B cell (primary cell): Measurements from ENCODE around the gene BAHCC1. TPM values are rescaled to one million over a fixed set of nuclear protein-coding genes. Genes with fewer than 3 reads are reported as not detected.

Experiments used
- ATAC-seq: fragments of 200-7000 bp; cut with Tn5 transposase; one replicate; pipeline ENCODE4 v1.10.0; 2021; ENCODE audit warnings: low read depth, mild to moderate bottlenecking, moderate number of reproducible peaks, moderate library complexity
- CTCF ChIA-PET: fragments of 350-600 bp; sonication (Branson Sonifier 250); formaldehyde crosslinking; loops from one replicate; lab custom pipeline; 2021; ENCODE audit warnings: antibody characterized with exemption, inconsistent platforms; lab: Charles Lee
- POLR2A ChIA-PET: fragments of 350-600 bp; sonication (Branson Sonifier 250); formaldehyde crosslinking; loops from one replicate; lab custom pipeline; 2021; ENCODE audit warnings: antibody characterized with exemption; lab: Charles Lee
- DNase-seq: peaks from one replicate; pipeline ENCODE4 v3.0.0; 2013
- H2AFZ ChIP-seq: 2 replicates; pipeline ENCODE4 v1.6.1; 2012; ENCODE audit warnings: mild to moderate bottlenecking, low read depth, low read length; ENCODE audit not compliant: insufficient read depth, poor library complexity, severe bottlenecking
- H3K27ac ChIP-seq, 2 donors: 1 replicate in 1 of 2; 2 replicates in 1 of 2; pipeline ENCODE4 v1.5.1; 2012 to 2013; ENCODE audit warnings: low read length in 2 of 2, mild to moderate bottlenecking in 2 of 2, moderate library complexity in 1 of 2
- H3K27me3 ChIP-seq, 4 experiments: fragments of 200-600 bp in 1 of 4; sonication (generic) in 1 of 4; replicated peaks in 1 of 4; 1 replicate in 2 of 4; 2 replicates in 2 of 4; pipeline versions ENCODE4 v1.6.1 to v1.7.0; 2013 to 2016; ENCODE audit warnings: low read length in 3 of 4, mild to moderate bottlenecking in 2 of 4, mixed read lengths in 1 of 4, moderate library complexity in 1 of 4; ENCODE audit not compliant: insufficient read depth in 4 of 4, control insufficient read depth in 3 of 4; ENCODE audit errors: control extremely low read depth in 1 of 4
- H3K36me3 ChIP-seq, 2 experiments: replicated peaks in 1 of 2; 1 replicate in 1 of 2; 2 replicates in 1 of 2; pipeline versions ENCODE4 v1.6.1 to v1.7.1; 2013; ENCODE audit warnings: low read length in 1 of 2; ENCODE audit not compliant: insufficient read depth in 2 of 2, control insufficient read depth in 1 of 2; ENCODE audit errors: control extremely low read depth in 1 of 2, extremely low read depth in 1 of 2
- H3K4me1 ChIP-seq, 2 donors: fragments of 200-600 bp in 1 of 2; sonication (generic) in 1 of 2; 1 replicate in 1 of 2; 2 replicates in 1 of 2; pipeline versions ENCODE4 v1.5.1 to v1.6.1; 2013 to 2017; ENCODE audit warnings: low read length in 2 of 2; ENCODE audit not compliant: control insufficient read depth in 2 of 2, insufficient read depth in 2 of 2
- H3K4me2 ChIP-seq: replicated peaks from 2 replicates; pipeline ENCODE3; 2012; ENCODE audit warnings: mild to moderate bottlenecking, low read depth, low read length; ENCODE audit not compliant: poor library complexity, severe bottlenecking
- H3K4me3 ChIP-seq, 5 experiments: fragments of 200-600 bp in 1 of 5; sonication (generic) in 1 of 5; 1 replicate in 3 of 5; 2 replicates in 2 of 5; pipeline versions ENCODE4 v1.5.1 to v1.7.0; 2011 to 2016; ENCODE audit warnings: low read length in 4 of 5, mild to moderate bottlenecking in 4 of 5, low read depth in 2 of 5, control low read depth in 1 of 5, moderate library complexity in 1 of 5; ENCODE audit not compliant: insufficient read depth in 1 of 5; ENCODE audit errors: control extremely low read depth in 1 of 5, extremely low read depth in 1 of 5
- H3K79me2 ChIP-seq: fragments of 200-600 bp; sonication (generic); one replicate; pipeline ENCODE4 v1.6.0; 2016; ENCODE audit warnings: low read length; ENCODE audit not compliant: control insufficient read depth, insufficient read depth
- H3K9ac ChIP-seq: fragments of 200-600 bp; sonication (generic); 2 replicates; pipeline ENCODE4 v1.6.1; 2017; ENCODE audit warnings: mild to moderate bottlenecking, low read length, moderate library complexity
- H3K9me3 ChIP-seq, 3 donors: one replicate each; pipeline versions ENCODE4 v1.6.1 to v1.7.1; 2013; ENCODE audit warnings: low read length in 2 of 3; ENCODE audit not compliant: control insufficient read depth in 2 of 3, insufficient read depth in 1 of 3; ENCODE audit errors: control extremely low read depth in 1 of 3
- H4K20me1 ChIP-seq: 2 replicates; pipeline ENCODE4 v1.6.0; 2012; ENCODE audit warnings: mild to moderate bottlenecking, low read length; ENCODE audit not compliant: insufficient read depth, control insufficient read depth, poor library complexity, severe bottlenecking
- H3K27ac Mint-ChIP-seq: one replicate; pipeline ENCODE4 v1.8.0; 2021; ENCODE audit warnings: mixed read lengths
- H3K27me3 Mint-ChIP-seq: one replicate; pipeline ENCODE4 v1.8.0; 2021; ENCODE audit warnings: mixed read lengths
- H3K4me1 Mint-ChIP-seq: one replicate; pipeline ENCODE4 v1.8.0; 2021; ENCODE audit warnings: mixed read lengths
- H3K4me3 Mint-ChIP-seq: one replicate; pipeline ENCODE4 v1.8.0; 2021; ENCODE audit warnings: mixed read lengths
- H3K9me3 Mint-ChIP-seq: one replicate; pipeline ENCODE4 v1.8.0; 2022; ENCODE audit warnings: mixed read lengths; ENCODE audit not compliant: insufficient read depth
- CTCF ChIP-seq: fragments of 200-600 bp; IDR thresholded peaks from one replicate; pipeline ENCODE4 v1.8.0; 2022; ENCODE audit warnings: antibody characterized with exemption, mild to moderate bottlenecking
- EZH2 ChIP-seq: IDR thresholded peaks from 2 replicates; pipeline ENCODE4 v1.6.1; 2012; ENCODE audit warnings: borderline replicate concordance, low read depth, mild to moderate bottlenecking, moderate library complexity, low read length; ENCODE audit not compliant: insufficient read depth, poor library complexity, severe bottlenecking
- WGBS: methylation state at CpG from one replicate; pipeline ENCODE4 v1.1.5; 2013; ENCODE audit warnings: missing lambda C conversion rate; ENCODE audit not compliant: insufficient coverage; 5-methylcytosine and 5-hydroxymethylcytosine counted together
- intact Hi-C: fragments of 100-400 bp; cut with micrococcal nuclease; formaldehyde crosslinking; loops from one replicate; pipeline ENCODE4 v1.10.0; 2022
- polyA plus RNA-seq: library from polyadenylated mRNA; depleted of rRNA; stranded (reverse); fragments of >200 nt; gene quantifications from 2 replicates; pipeline ENCODE4 v1.2.3, GENCODE V29; 2012
- total RNA-seq, 2 donors: library from RNA; stranded (reverse); fragments of 120-200 nt in 1 of 2; gene quantifications; 1 replicate in 1 of 2; 2 replicates in 1 of 2; pipeline versions ENCODE4 v1.2.3 to v1.2.4, GENCODE V29; 2013 to 2022

The BAHCC1 gene
- total and polyA plus RNA-seq, 2 donors (not counting 1 experiment from before 2014, with no cell fraction given) = 0.12 to 0.48 TPM

- no peaks in the 10 kb centered on the region for H4K20me1 ChIP-seq
- no peak overlapping the region for H3K4me3 ChIP-seq
- H3K27ac ChIP-seq = no peak overlapping the region
- H3K9ac ChIP-seq = no peak overlapping the region
- H3K9me3 ChIP-seq = peaks cover 0 to 8% (median 0%) of the 10 kb centered on the region in 3 donors
- peaks cover 10 to 11% of the 10 kb centered on the region in 2 donors for H3K4me1 ChIP-seq
- H3K9me3 Mint-ChIP-seq = no peaks in the 10 kb centered on the region
- ATAC-seq = no peak
- no peak overlapping the region for H3K27ac Mint-ChIP-seq
- WGBS = 87% methylated on average over 31 of the region's 32 CpGs
- H3K36me3 ChIP-seq = no peaks in the 10 kb centered on the region
- H3K79me2 ChIP-seq = no peaks in the 10 kb centered on the region
- intact Hi-C loops = no loop called here
- H3K4me2 ChIP-seq = no peak overlapping the region
- no peak overlapping the region for H2AFZ ChIP-seq
- no peaks in the 10 kb centered on the region for H3K4me1 Mint-ChIP-seq
- TF ChIP-seq EZH2 (no peak), CTCF (no peak)
- H3K27me3 ChIP-seq = peaks cover 0 to 51% (median 18%) of the 10 kb centered on the region in 4 experiments
- no peak for DNase-seq
- H3K4me3 Mint-ChIP-seq = no peak overlapping the region
- CTCF ChIA-PET = no interaction called here
- POLR2A ChIA-PET = no interaction called here
- H3K27me3 Mint-ChIP-seq = peaks cover 33% of the 10 kb centered on the region
These were observed 11.5 kb upstream of the BAHCC1 start for GRCh38 chr17:81383504-81384421.

- no peaks in the 10 kb centered on the region for H3K36me3 ChIP-seq
- ATAC-seq (no peak), DNase-seq (no peak)
- Mint-ChIP-seq H3K9me3 (no peaks in the 10 kb centered on the region), H3K4me3 (no peak overlapping the region), H3K27me3 (peaks cover 37% of the 10 kb centered on the region), H3K4me1 (no peaks in the 10 kb centered on the region), H3K27ac (no peak overlapping the region)
- H4K20me1 ChIP-seq = no peaks in the 10 kb centered on the region
- intact Hi-C loops = loop anchor here (5.0 kb wide), 1 partner anchor 88 kb away; the partner anchor contains the start of gene SLC38A10
- H3K4me3 ChIP-seq = no peak overlapping the region
- POLR2A ChIA-PET = no interaction called here
- no peaks in the 10 kb centered on the region for H3K79me2 ChIP-seq
- WGBS = 98% methylated on average over 7 of the region's 7 CpGs
- H3K27me3 ChIP-seq = peaks cover 0 to 60% (median 21%) of the 10 kb centered on the region in 4 experiments
- H3K4me2 ChIP-seq = no peak overlapping the region
- no peak for TF ChIP-seq CTCF
- TF ChIP-seq EZH2 = no peak
- H3K9ac ChIP-seq = no peak overlapping the region
- no peak overlapping the region for H3K27ac ChIP-seq
- H3K4me1 ChIP-seq = peaks cover 10 to 11% of the 10 kb centered on the region in 2 donors
- H3K9me3 ChIP-seq = peaks cover 0 to 10% (median 0%) of the 10 kb centered on the region in 3 donors
- CTCF ChIA-PET = no interaction called here
- H2AFZ ChIP-seq = no peak overlapping the region
These were observed 10.3 kb upstream of the BAHCC1 start for GRCh38 chr17:81384929-81385319.
